Measurements from ENCODE around the gene PLOD3. TPM values are rescaled to one million over a fixed set of nuclear protein-coding genes. Genes with fewer than 3 reads are reported as not detected.

The PLOD3 gene
- total RNA-seq, 1 experiment from 2014 or later, result 108 TPM

DNA sequence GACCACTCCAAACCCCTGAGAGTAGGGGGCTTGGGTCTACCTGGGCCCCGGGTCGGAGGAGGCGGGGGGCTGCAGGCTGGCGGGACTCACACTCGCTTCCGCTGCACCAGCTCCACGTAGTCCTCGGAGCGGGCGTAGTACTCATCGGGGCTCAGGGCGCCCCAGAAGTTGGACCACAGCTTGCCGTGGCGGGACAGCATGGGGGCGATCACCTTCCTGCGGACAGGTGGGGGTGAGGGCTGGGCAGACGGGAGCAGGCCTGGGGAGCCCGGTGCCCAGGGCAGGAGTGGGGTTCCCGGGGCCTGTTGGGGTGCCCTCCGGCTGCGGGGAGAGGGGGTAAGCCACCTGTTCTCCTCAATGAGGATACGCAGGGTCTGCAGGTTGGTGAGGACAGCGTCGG is 5.9 kb downstream of the PLOD3 start:
- CTCF ChIA-PET, result no interaction called here
- intact Hi-C loops (cut with micrococcal nuclease; ENCODE audit: unreplicated experiment), result no loop called here
- Mint-ChIP-seq H3K9me3 (ENCODE audit: low read depth, unreplicated experiment) (no peaks in the 10 kb centered on the region), H3K27ac (ENCODE audit: unreplicated experiment) (no peak overlapping the region), H3K4me3 (ENCODE audit: low read depth, unreplicated experiment) (no peak overlapping the region), H3K36me3 (ENCODE audit: insufficient read depth, unreplicated experiment) (peaks cover 33% of the 10 kb centered on the region), H3K27me3 (ENCODE audit: unreplicated experiment) (no peaks in the 10 kb centered on the region), H3K4me1 (ENCODE audit: low read depth, unreplicated experiment) (peaks cover 8% of the 10 kb centered on the region)
- TF ChIP-seq, protein P1, sequence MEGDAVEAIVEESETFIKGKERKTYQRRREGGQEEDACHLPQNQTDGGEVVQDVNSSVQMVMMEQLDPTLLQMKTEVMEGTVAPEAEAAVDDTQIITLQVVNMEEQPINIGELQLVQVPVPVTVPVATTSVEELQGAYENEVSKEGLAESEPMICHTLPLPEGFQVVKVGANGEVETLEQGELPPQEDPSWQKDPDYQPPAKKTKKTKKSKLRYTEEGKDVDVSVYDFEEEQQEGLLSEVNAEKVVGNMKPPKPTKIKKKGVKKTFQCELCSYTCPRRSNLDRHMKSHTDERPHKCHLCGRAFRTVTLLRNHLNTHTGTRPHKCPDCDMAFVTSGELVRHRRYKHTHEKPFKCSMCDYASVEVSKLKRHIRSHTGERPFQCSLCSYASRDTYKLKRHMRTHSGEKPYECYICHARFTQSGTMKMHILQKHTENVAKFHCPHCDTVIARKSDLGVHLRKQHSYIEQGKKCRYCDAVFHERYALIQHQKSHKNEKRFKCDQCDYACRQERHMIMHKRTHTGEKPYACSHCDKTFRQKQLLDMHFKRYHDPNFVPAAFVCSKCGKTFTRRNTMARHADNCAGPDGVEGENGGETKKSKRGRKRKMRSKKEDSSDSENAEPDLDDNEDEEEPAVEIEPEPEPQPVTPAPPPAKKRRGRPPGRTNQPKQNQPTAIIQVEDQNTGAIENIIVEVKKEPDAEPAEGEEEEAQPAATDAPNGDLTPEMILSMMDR (IDR thresholded peaks at IDR 0.05; ENCODE audit: unreplicated experiment), result no peak
- DNase-seq, result no peak
- BruUV-seq (replicated peaks), result no TSS peak

DNA sequence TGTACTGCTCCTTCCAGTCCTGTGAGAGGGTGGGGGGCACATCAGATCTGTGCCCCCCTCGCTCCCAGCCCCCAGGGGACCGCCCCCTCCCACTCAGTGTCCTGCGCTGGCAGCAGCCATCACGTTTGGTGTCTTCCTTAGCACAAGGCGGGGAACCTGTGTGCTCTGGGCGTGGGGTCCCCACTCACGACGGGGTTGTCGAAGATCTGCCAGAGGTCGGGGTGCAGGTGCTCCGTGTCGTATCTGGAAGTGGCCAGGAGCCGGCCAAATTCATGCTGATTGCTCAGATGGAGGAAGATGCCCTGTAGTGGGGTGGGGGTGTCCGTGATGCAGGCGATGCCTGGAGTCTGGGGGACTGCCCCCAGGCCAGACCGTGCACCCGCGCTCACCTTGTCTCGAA is 7.2 kb downstream of the PLOD3 start:
- CTCF ChIA-PET, result no interaction called here
- no peak for DNase-seq
- TF ChIP-seq, protein P1 (IDR thresholded peaks at IDR 0.05; ENCODE audit: unreplicated experiment), result no peak
- Mint-ChIP-seq H3K36me3 (ENCODE audit: insufficient read depth, unreplicated experiment) (peaks cover 30% of the 10 kb centered on the region), H3K4me1 (ENCODE audit: low read depth, unreplicated experiment) (no peaks in the 10 kb centered on the region), H3K4me3 (ENCODE audit: low read depth, unreplicated experiment) (no peak overlapping the region), H3K27ac (ENCODE audit: unreplicated experiment) (no peak overlapping the region), H3K9me3 (ENCODE audit: low read depth, unreplicated experiment) (no peaks in the 10 kb centered on the region), H3K27me3 (ENCODE audit: unreplicated experiment) (no peaks in the 10 kb centered on the region)
- intact Hi-C loops (cut with micrococcal nuclease; ENCODE audit: unreplicated experiment), result no loop called here
- BruUV-seq (replicated peaks), result no TSS peak

DNA sequence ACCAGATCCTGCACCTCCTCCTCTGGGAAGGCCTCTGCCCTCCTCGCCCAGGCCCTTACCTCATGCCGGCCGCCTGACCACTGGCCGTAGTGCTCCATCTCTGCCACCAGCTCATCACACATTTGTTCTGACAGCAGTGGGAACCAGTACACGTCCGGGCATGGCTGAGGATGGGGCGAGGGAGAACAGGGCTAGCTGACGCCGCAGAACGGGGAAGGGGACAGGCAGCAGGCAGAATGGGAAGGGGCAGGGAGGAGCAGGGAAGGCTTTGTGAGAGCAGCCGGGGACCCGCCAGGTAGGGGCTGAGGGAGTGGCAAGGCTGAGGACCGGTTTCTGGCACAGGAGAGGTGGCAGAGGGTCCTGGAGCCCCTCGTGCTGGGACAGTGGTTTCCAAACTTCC is 8.6 kb downstream of the PLOD3 start:
- Mint-ChIP-seq H3K27me3 (ENCODE audit: unreplicated experiment) (peaks cover 6% of the 10 kb centered on the region), H3K9me3 (ENCODE audit: low read depth, unreplicated experiment) (no peaks in the 10 kb centered on the region), H3K36me3 (ENCODE audit: insufficient read depth, unreplicated experiment) (peaks cover 30% of the 10 kb centered on the region), H3K4me1 (ENCODE audit: low read depth, unreplicated experiment) (no peaks in the 10 kb centered on the region), H3K27ac (ENCODE audit: unreplicated experiment) (no peak overlapping the region), H3K4me3 (ENCODE audit: low read depth, unreplicated experiment) (no peak overlapping the region)
- DNase-seq, result no peak
- CTCF ChIA-PET, result interaction anchor here (0.6 kb wide), 1 partner anchor 484 kb away, joined by 8 read pairs; no protein-coding TSS in a partner anchor
- no TSS peak for BruUV-seq (replicated peaks)
- TF ChIP-seq, protein P1 (IDR thresholded peaks at IDR 0.05; ENCODE audit: unreplicated experiment), result no peak
- intact Hi-C loops (cut with micrococcal nuclease; ENCODE audit: unreplicated experiment), result no loop called here

GRCh38 chr7:101207459-101207858 is 9.9 kb downstream of the PLOD3 start:
- intact Hi-C loops (cut with micrococcal nuclease; ENCODE audit: unreplicated experiment), result no loop called here
- Mint-ChIP-seq H3K27me3 (ENCODE audit: unreplicated experiment) (peaks cover 19% of the 10 kb centered on the region), H3K4me1 (ENCODE audit: low read depth, unreplicated experiment) (no peaks in the 10 kb centered on the region), H3K9me3 (ENCODE audit: low read depth, unreplicated experiment) (no peaks in the 10 kb centered on the region), H3K36me3 (ENCODE audit: insufficient read depth, unreplicated experiment) (peaks cover 30% of the 10 kb centered on the region), H3K4me3 (ENCODE audit: low read depth, unreplicated experiment) (no peak overlapping the region), H3K27ac (ENCODE audit: unreplicated experiment) (no peak overlapping the region)
- TF ChIP-seq, protein P1 (IDR thresholded peaks at IDR 0.05; ENCODE audit: unreplicated experiment), result no peak
- no peak for DNase-seq
- CTCF ChIA-PET, result no interaction called here
- no TSS peak for BruUV-seq (replicated peaks)

Data from Calu3 (cell line).